GM18511 (cell line): ENCODE results near the gene DYNC1I1.

Experiments used
- ATAC-seq: cut with Tn5 transposase; IDR thresholded peaks from one replicate; pipeline ENCODE4 v1.9.1; 2021; ENCODE audit warnings: mild to moderate bottlenecking, moderate library complexity; ENCODE audit not compliant: unreplicated experiment

Gene DYNC1I1

DNA sequence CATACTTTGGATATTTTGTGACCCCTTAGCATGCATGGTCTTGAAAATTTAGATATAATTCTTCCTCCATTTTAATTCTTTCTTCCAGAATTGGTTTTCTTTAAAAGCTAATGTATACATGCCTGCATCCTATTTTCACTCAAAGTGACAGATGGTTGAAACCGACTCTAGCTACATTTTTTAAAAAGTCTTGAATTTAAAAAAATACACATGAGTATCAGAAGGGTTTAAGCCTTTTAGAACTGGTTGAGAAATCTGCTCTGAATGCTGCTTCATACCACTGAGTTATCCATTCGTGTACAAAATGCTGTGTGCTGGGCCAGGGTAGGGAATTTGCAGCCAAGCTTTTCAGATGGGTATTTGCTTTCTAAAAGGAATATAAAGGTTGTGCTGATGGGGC, 16.5 kb downstream of the DYNC1I1 start:
- ATAC-seq: no peak

DNA sequence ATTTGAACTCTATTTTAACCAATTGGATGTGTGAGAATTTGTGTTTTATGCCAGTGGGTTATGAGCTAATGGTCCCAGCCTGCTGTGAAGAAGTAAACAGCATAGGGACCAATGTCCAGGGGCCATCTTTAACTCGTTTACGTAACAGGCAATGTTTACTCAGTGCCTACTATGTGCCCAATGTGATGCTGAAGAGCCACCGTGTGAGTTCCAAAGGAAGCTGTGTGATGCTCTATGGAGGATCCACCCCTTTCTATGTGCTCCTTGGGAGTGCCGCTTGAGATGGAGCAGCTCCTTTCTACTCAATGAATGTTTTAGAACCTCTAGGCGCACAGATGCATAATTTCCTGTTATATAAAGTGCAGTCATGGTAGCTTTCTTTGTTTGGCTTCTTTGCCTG, 21.3 kb downstream of the DYNC1I1 start:
- no peak for ATAC-seq

DNA sequence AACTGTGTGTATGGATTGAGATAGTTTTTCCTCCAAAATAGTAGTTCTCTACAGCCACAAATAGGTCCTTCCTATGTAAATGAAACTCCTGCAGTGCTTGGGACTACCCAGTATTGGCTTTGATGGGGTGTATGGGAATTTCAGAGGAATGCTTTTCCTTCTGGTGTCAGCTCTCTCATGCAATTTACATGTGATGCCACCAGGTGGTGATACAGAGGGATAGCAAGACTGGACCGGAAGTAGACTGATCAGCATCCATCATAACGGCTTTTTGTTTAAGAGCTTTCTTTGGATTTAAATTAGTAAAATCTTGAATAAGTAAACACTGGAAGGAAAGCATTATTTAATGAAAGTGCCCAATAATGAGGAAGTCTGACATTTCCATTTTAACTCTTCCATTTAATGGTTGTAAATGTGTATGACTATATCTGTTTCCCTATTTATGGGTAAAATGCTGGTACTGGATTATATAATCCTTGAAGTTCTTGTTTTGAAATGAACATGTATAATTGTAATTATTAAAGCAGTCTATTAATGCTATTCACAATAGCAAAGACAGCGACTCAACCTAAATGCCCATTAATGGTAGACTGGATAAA, 22.7 kb downstream of the DYNC1I1 start:
- peak; percentile 55 for ATAC-seq

DNA sequence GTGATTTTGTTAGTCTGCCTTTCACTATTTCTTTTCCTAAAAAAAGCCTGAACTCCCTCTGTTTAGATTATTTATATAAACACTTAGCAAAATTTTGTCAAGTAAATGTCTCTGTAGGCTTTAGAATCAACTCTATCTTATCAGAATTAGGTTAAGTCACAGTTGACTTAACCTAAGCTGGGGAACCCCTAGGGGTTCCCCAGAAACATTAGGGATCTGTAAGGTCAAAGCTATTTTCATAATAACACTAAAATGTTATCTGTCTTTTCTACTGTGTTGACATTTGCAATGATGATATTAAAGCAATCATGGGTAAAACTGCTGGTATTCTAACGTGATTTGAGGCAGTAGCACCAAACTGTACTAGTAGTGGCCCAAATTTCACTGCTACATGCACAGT, 24.3 kb downstream of the DYNC1I1 start:
- no peak for ATAC-seq

DNA sequence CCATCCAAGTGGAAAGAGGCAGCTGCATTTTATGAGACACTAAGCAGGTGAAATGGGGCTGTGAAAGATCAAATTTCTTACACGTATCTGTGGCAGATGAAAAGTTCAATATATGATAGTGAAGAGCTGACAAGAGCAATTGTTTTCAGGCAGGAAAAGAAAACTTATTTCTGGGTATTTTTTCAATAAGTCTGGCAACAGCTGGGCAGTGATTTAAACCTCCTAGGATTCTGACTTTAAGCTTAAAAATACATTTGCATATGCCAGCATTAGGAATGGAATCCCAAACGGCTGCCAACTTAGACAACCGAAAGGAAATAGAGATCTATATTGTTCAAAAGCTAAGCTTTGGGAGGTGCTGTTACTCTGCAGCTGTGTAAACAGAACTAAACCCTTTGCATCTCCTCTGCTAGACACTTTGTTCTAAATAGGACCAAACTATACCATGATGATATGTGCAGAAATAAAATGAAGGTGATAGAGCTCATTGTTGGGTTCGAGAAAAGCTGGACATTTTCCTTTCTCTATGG, 26.1 kb downstream of the DYNC1I1 start:
- ATAC-seq: no peak

DNA sequence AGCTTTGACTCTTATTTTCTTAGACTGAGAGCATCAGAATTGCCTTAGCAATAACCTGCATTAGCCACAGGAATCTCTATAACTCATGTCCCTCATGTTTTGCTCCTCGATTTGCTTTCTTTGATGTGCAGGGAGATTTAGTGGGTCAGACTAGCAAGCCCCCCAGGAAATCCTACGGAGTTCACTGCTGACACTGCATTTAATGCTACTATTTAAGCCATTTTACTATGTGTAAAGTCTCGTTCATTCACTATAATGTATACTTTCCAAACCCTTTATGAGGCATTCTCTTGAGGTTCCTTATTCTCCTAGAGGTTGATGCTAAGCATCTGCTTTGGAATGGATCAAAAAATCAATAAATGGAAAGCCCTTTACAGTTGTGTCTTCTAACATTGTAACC, 28.4 kb downstream of the DYNC1I1 start:
- no peak for ATAC-seq

DNA sequence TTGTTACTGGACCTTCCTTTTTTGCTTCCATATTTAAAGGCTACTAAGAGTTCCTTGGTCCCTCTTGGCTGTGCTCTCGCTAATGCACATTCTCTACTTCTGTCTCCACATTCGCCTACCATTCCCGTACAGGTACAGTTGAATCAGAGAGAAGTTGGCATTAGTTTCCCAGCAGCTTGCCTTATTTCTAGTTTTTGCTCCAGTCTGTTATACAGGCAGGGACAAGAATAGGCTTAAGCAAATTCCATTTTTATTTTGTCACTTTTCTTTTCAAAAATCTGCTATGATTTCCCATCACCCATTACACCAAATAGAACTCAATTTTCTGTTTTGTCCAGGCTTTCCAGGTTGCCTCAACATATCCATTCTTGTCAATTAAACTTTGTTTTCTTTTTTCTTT, 29.9 kb downstream of the DYNC1I1 start:
- ATAC-seq: no peak

DNA sequence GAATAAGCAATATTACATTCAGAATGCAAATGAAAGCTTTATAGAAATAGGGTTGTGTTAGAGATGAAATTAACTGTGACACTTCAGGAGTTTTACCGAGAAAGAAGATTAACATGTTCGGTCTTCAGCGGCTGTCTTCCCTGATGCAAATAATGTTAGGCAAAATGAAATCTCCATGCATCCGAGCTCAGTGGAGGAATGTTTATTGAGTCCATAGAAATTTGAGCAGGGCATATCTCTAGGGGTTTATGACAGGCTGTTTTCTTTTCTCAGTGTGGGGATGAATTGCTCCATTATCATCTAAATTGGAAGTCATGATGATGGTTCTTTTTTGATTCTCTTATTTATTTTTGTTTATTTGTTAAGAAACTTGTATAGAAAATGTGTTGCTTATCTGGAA, 31.7 kb downstream of the DYNC1I1 start:
- no peak for ATAC-seq

DNA sequence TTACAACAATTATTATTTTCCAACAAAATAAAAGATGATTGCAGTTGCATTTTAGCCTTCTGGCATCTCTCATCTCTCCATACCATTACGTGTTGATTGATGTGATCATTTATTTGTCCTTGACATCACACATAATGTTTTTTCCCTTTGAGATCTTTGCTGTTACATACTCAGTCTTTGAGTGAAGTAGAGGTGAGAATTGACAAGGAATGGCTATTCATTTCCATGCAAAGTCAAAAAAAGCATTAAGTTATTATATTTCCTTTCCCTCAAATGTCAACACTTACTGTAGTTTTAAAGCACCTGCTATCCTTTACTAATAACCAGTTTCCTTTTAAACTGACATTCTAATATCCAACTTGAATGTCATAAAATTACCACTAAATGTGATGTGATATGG, 33.6 kb downstream of the DYNC1I1 start:
- ATAC-seq: no peak

DNA sequence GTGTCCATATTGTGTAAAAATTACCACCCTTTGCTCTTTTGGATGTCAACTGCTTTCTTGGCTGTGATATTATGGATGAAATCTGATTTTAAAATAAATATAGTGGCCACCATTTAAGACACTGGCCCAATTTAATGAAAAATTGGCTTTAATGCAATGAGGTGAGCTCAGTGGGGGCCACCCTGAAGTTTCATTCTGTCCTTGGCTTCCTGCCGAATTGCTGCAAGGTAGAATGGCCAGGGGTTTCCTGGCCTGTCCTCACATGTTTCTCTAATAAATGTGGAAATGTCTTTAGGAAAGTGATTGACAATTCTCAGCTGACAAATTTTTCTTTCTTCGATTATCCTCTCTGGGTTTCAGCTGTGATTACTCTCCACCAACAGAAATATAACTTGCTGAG, 36.0 kb downstream of the DYNC1I1 start:
- ATAC-seq: no peak

DNA sequence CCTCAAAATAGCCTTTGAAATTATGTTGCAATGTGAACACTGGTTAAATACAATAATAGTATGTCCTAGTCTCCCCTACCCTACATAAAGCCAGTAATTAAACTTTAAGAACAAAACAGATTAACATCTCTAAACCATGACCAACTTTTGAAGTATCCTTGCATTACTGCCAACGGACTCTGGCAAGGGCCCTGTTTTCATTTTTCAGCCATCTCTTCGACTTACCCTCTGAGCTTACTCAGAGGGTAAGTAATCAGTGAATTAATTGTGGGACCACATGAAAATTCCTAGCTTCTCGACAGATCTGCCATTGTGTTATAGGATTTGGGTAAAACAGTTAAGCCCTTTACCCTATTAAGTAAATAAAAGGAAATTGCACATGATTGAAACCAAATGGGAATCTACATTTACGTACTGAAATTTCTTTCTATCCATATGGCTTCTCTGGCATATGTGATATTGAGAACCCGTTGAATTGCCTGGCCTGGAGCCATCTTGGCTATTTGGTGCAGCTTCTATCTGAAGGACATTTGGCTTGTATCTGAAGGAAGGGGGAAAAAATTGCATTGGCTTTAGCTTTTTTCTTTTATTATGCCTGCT, 39.6 kb downstream of the DYNC1I1 start:
- no peak for ATAC-seq

DNA sequence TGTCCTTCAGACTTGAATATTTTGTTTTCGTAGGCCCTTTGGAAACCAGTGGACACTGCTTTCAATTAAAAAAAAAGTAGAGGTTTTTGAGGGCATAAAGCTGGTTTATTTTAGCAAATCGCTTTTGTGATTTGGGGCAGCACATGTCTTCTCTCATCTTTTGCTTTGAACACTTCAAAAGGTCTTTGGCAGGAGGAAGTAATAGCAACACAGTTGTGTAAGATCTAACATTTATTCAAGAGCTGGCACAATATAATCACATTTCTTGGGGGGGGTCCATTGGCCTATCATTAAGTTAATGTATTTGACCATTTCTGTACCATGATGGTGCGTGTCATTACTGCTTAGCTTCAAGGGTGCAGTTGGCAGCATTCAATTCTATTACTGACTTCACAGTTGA, 42.4 kb downstream of the DYNC1I1 start:
- no peak for ATAC-seq

DNA sequence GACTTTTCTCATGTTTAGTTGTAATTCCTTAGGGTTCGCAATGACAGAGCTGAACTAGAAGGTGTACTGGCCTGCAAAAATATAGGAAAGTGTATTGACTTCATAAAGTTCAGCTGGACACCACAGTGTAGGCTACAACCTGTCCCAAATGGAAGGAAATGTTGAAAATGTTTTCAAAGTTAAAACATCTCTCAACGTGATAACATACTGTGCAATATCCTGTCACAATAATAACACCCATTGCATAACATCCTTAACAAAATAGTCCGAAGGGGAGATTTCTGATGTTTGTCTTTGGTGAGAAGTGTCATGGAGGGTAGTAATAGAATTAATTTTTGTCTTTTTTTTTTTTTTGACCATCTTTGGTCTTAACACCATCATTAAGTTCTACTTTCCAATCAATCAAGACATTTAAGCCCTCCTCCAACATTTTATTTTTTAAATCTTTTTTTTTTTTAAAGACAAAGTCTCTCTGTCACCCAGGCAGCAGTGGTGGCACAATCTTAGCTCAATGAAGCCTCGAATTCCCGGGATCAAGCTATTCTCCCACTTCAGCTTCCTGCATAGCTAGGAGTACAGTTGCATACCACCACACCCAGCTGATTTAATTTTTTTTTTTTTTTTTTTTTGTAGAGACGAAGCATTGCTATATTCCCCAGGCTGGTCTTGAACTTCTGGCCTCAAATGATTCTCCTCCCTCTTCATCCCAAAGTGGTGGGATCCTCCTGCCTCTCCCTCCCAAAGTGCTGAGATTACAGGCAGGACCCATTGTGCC, 45.7 kb downstream of the DYNC1I1 start:
- ATAC-seq: no peak

DNA sequence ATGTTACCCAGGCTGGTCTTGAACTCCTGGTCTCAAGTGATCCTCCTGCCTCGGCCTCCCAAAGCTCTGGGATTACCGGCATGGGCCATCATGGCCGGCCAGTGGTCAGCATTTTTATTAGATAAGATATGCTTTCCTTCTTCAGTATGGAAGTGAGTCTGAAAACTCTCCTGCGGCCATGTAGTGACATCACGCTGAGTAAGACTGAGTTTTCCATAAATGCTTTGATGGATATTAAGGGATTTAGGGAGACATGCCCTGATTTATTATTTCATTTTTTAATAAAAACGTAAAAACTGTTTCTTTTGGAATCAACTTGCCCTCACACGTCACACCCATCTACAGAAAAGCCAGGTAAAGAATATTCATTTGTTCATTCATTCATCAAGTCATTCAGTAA, 48.4 kb downstream of the DYNC1I1 start:
- ATAC-seq: no peak

DNA sequence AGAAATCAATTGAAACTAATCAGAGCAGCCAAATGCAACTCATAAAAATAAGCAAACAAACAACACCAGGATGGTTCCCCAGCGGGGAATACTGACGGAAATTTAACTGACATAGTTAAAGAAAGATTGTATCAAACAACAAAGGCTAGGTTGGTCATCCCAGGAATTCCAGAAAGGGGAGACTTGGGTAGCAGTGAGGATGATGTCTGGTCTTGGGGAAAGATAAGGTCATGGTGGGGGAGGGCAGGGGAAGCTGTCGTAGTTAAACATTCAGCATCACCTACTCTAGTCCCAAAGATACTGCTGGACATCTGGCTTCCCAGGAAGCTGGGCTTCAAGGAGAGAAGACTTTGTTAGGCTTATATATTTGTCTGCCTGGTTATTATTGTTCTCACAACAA, 50.4 kb downstream of the DYNC1I1 start:
- no peak for ATAC-seq

DNA sequence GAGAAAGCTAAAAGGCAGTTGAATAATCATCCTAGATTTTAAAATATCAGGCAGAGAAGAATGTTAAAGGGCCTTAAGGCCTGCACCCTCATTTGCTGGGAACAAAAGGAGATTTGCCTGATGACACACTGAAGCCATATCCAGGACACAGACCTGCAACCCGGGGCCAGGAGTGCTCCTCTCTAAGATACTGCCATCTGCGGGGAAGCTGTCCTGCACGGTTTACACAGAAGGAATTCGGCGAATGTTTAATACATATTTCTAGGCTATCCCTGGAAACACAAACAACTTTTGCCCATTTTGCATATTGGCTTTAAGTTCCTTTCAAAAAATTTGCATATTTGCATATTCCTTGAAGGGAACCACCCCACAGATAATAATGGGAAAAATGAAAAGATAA, 52.3 kb downstream of the DYNC1I1 start:
- no peak for ATAC-seq

DNA sequence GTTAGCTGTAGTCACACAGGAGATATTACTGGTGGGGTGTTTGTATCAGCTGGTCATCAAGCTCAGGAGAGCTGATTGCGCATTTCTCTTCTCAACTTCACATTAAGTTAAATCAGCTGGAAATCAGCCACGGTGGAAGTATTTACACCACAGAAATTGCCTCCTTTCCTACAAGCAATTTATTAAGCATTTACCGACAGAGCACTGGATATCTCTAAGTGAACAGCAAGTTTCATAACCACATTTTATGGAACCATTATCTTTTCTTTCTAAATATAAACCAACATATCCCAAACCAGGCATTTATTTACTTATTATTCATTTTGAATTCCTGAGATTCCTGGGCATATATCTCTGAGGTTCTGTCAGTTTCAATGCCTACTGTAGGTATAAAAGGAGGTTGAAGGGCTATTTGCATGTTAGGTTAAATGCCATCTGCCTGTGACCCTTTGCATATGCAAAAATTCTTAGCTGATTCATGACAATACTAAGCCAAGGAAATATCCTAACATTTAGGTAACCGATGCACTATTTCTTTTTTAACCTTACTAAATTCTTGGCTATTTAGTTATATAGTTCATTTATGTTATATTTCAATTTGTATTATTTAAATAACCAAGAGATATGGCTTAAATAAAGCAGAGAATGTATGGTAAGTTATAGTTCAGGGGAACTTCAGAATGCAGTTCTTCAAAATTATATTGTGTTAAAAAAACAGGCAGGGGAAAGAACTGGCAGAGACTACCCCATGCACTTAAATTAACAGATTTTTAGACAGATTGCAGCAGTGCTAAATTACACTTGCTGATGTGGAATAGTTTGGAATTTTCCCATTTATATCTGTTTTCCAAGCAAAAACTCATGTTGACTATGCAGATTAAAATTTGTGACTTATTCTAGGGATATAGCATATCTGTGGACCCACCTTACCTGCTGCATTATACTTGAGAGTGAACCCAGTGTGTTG, 56.8 kb downstream of the DYNC1I1 start:
- ATAC-seq: no peak

DNA sequence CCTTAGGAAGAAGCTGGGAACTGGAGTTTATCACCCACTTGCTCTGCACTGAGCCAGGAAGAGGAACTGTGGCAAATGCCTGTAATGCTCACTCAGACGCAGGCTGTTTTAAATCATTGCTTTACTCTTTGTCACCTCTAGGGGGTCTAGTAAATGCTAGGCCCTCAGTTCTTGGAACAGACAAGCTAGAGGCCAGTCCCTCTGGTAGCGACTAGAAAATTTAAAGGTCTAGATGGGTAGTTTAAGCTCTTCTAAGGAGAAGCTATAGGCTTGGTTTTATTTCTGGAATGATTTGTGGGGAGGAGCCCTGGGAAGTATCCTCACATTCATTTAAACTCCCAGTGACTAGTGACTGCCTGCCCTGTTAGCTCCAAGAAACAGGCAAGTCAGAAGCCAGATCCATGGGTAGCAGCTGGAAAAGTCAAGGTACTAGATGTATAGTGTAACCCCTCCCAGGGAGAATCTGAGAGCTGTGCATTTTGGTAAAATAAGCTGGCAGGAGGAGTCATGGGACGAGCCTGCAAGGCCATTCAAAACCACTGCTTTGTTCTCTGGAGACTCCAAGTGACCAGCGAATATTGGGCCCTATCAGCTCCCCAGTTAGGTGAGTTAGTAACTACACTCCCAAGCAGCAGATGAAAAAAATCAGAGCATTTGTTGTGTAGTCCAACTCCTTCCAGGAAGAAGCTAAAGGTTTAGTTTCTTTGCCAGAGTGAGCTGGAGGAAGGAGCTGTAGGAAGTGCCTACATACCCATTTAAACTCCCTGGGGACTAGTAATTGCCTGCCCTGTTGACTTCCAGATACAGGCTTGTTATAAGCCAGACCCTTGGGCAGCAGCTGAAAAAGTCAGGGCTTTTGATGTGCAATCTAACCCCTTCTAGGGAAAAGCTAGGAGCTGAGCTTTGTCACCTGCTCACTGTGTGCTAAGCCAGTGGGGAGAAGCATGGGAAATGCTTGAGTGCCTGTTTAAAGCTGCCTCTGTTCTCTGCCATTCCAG, 68.9 kb downstream of the DYNC1I1 start:
- peak; percentile 86 for ATAC-seq

DNA sequence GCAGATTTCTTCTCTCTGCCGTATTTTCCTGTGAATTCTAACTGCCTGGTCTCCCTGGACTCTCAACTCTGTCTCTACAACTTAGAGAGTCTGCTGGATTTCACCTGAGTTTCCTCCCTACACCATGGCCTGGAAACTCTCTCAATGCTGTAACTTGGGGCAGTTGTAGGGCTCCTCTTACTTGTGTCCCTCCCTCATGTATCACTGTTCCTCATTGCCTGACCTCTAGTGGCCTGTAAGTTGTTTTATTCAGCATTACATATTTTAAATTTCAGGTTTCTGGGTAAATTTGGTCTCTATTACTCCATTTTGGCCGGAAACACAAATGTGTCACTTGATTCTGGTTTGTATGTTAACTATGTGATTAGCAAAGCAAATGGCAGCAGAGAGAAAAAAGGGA, 70.9 kb downstream of the DYNC1I1 start:
- no peak for ATAC-seq

DNA sequence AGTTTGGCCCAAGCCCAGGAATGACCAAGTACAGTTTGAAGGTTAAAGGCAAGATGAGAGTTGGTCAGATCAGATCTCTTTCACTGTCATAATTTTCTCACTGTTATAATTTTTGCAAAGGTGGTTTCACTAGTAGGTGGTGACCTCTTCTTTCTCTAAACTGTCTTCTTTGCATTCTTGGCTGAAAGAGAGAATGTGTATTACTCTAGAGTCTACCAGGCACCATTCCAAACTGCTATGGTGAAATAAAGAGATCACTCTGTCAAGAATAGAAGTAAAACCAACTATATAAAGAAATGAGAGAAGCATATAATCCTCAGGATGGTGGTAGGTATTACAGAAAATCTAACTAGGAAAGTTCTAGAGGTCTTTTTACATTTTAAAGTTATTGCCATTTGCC, 72.7 kb downstream of the DYNC1I1 start:
- ATAC-seq: no peak
